HCT116 (cell line): ENCODE results near the gene RIPOR2. TPM values are rescaled to one million over a fixed set of nuclear protein-coding genes. Genes with fewer than 3 reads are reported as not detected.

Experiments
- ATAC-seq: fragments of 200-7000 bp; cut with Tn5 transposase; 2 replicates; pipeline ENCODE4 v1.9.1; 2020; ENCODE audit warnings: mild to moderate bottlenecking, moderate library complexity
- BruUV-seq: library from RNA; stranded (reverse); fragments of 400-500 nt; replicated peaks from 2 replicates; lab custom pipeline; 2021; lab: Mats Ljungman, UMichigan
- CTCF ChIA-PET: fragments of 300-600 bp; sonication (Branson Sonifier 250); formaldehyde crosslinking; loops from one replicate; lab custom pipeline; 2021; ENCODE audit warnings: antibody characterized with exemption; lab: Charles Lee
- POLR2A ChIA-PET: fragments of 300-600, 350-600 bp; sonication (Branson Sonifier 250); formaldehyde crosslinking; loops from one replicate; lab custom pipeline; 2021; ENCODE audit warnings: antibody characterized with exemption; lab: Charles Lee
- RAD21 ChIA-PET, 2 experiments: fragments of 300-600 bp; sonication (Branson Sonifier 250); formaldehyde crosslinking; loops; one replicate each; lab custom pipeline; 2023; ENCODE audit warnings: low total read pairs in 2 of 2; ENCODE audit not compliant: uncharacterized antibody in 2 of 2, unreplicated experiment in 2 of 2, low non-redundant PET in 1 of 2; lab: Charles Lee
- DNase-seq: peaks from one replicate; pipeline ENCODE4 v3.0.0-alpha.2; 2010; ENCODE audit warnings: low read depth, low spot score
- H2AFZ ChIP-seq: fragments of 200-600 bp; shearing (Covaris generic), sonication (generic); 2 replicates; pipeline ENCODE4 v1.6.1; 2017; ENCODE audit warnings: low read depth, mixed run types, mixed read lengths, antibody characterized with exemption, low read length; ENCODE audit not compliant: poor library complexity, severe bottlenecking
- H3K27ac ChIP-seq: 2 replicates; pipeline ENCODE4 v1.5.1; 2012; ENCODE audit warnings: low read depth, low read length
- H3K27me3 ChIP-seq: fragments of 200-600 bp; sonication (generic); 2 replicates; pipeline ENCODE4 v1.6.1; 2016; ENCODE audit warnings: mixed run types, low read length, mixed read lengths; ENCODE audit not compliant: insufficient read depth
- H3K36me3 ChIP-seq, 2 experiments: fragments of 200-500 bp in 1 of 2; fragments of 200-600 bp in 1 of 2; sonication (Bioruptor generic) in 1 of 2; sonication (generic) in 1 of 2; 2 replicates each; pipeline versions ENCODE4 v1.5.1 to v1.6.1; 2014 to 2016; ENCODE audit warnings: low read length in 2 of 2, inconsistent platforms in 1 of 2, mixed read lengths in 1 of 2, mixed run types in 1 of 2; ENCODE audit not compliant: insufficient read depth in 2 of 2, control insufficient read depth in 1 of 2
- H3K4me1 ChIP-seq, 2 experiments: fragments of 200-600 bp in 1 of 2; sonication (generic) in 1 of 2; 2 replicates each; pipeline versions ENCODE4 v1.5.1 to v1.6.1; 2012 to 2017; ENCODE audit warnings: low read length in 2 of 2, inconsistent platforms in 1 of 2, mild to moderate bottlenecking in 1 of 2, mixed read lengths in 1 of 2, mixed run types in 1 of 2, moderate library complexity in 1 of 2; ENCODE audit not compliant: insufficient read depth in 2 of 2, control insufficient read depth in 1 of 2
- H3K4me2 ChIP-seq: fragments of 200-600 bp; sonication (generic); 2 replicates; pipeline ENCODE4 v1.6.1; 2017; ENCODE audit warnings: mixed run types, low read length, mixed read lengths
- H3K4me3 ChIP-seq, 2 experiments: fragments of 200-600 bp in 1 of 2; sonication (generic) in 1 of 2; replicated peaks in 1 of 2; 2 replicates each; pipeline ENCODE4 v1.5.1; 2011 to 2016; ENCODE audit warnings: low read length in 2 of 2, control low read depth in 1 of 2, low read depth in 1 of 2, mild to moderate bottlenecking in 1 of 2, mixed read lengths in 1 of 2, mixed run types in 1 of 2
- H3K79me2 ChIP-seq: fragments of 200-600 bp; sonication (generic); 2 replicates; pipeline ENCODE4 v1.6.1; 2017; ENCODE audit warnings: mild to moderate bottlenecking, mixed run types, low read length, moderate library complexity, mixed read lengths; ENCODE audit not compliant: insufficient read depth
- H3K9ac ChIP-seq: fragments of 200-600 bp; sonication (generic); 2 replicates; pipeline ENCODE4 v1.6.1; 2016; ENCODE audit warnings: low read length, mixed read lengths
- H3K9me2 ChIP-seq: fragments of 200-600 bp; sonication (generic), shearing (Covaris generic); 2 replicates; pipeline ENCODE4 v1.6.1; 2017; ENCODE audit warnings: mixed run types, mild to moderate bottlenecking, moderate library complexity; ENCODE audit not compliant: insufficient read depth
- H3K9me3 ChIP-seq, 2 experiments: fragments of 200-500 bp in 1 of 2; fragments of 200-600 bp in 1 of 2; sonication (Bioruptor generic) in 1 of 2; sonication (generic) in 1 of 2; 2 replicates each; pipeline ENCODE4 v1.6.1; 2014 to 2017; ENCODE audit warnings: low read length in 2 of 2, mixed read lengths in 2 of 2, inconsistent platforms in 1 of 2, low read depth in 1 of 2, mild to moderate bottlenecking in 1 of 2, mixed run types in 1 of 2, moderate library complexity in 1 of 2; ENCODE audit not compliant: control insufficient read depth in 1 of 2, insufficient read depth in 1 of 2
- H4K20me1 ChIP-seq: fragments of 200-600 bp; sonication (generic), shearing (Covaris generic); 2 replicates; pipeline ENCODE4 v1.6.1; 2017; ENCODE audit warnings: mixed run types, mild to moderate bottlenecking, moderate library complexity; ENCODE audit not compliant: insufficient read depth
- CBX3 ChIP-seq: IDR thresholded peaks from 2 replicates; pipeline ENCODE4 v1.6.1; 2012; ENCODE audit warnings: low read depth
- ELF1 ChIP-seq: IDR thresholded peaks from 2 replicates; pipeline ENCODE4 v1.6.1; 2012; ENCODE audit warnings: low read depth, borderline replicate concordance
- EZH2phosphoT487 ChIP-seq: fragments of 200-600 bp; IDR thresholded peaks from 2 replicates; pipeline ENCODE4 v1.6.1; 2018; ENCODE audit warnings: antibody characterized with exemption, borderline replicate concordance
- FOSL1 ChIP-seq: IDR thresholded peaks from 2 replicates; pipeline ENCODE4 v1.6.1; 2012; ENCODE audit warnings: low read depth
- JUND ChIP-seq: IDR thresholded peaks from 2 replicates; pipeline ENCODE4 v1.6.1; 2012
- POLR2AphosphoS5 ChIP-seq: IDR thresholded peaks from 2 replicates; pipeline ENCODE4 v1.6.1; 2011; ENCODE audit warnings: mild to moderate bottlenecking, low read depth, low read length, moderate library complexity
- TCF7L2 ChIP-seq: IDR thresholded peaks from 2 replicates; pipeline ENCODE4 v1.7.0; 2011; ENCODE audit warnings: borderline replicate concordance, inconsistent platforms; ENCODE audit not compliant: insufficient read depth, insufficient read length; ENCODE audit errors: extremely low read depth
- YY1 ChIP-seq: IDR thresholded peaks from 2 replicates; pipeline ENCODE4 v1.6.1; 2011; ENCODE audit warnings: low read length, low read depth, moderate library complexity, mild to moderate bottlenecking; ENCODE audit not compliant: insufficient replicate concordance; ENCODE audit errors: extremely low read depth
- ZFX ChIP-seq: fragments of 450-650 bp; IDR thresholded peaks from 2 replicates; pipeline ENCODE4 v1.6.1; 2017
- ZNF274 ChIP-seq: fragments of 200-500 bp; sonication (Bioruptor generic); IDR thresholded peaks from 2 replicates; pipeline ENCODE4 v1.6.1; 2014; ENCODE audit warnings: mild to moderate bottlenecking, low read depth, low read length, inconsistent platforms
- intact Hi-C: fragments of 100-400 bp; cut with micrococcal nuclease; formaldehyde crosslinking; loops from 2 replicates; pipeline ENCODE4 v1.10.0; 2022
- total RNA-seq: library from RNA; stranded (reverse); gene quantifications from one replicate; pipeline ENCODE4 v1.2.1, GENCODE V29; 2021; ENCODE audit not compliant: unreplicated experiment
- TF ChIP-seq, protein P1 (sequence below), 3 experiments: fragments of 200-600 bp in 1 of 3; sonication (generic) in 1 of 3; IDR thresholded peaks in 2 of 3; conservative IDR thresholded peaks in 1 of 3; 2 replicates each; pipeline ENCODE4 v1.5.1; 2012 to 2017; ENCODE audit warnings: low read depth in 2 of 3, low read length in 2 of 3, antibody characterized with exemption in 1 of 3, borderline replicate concordance in 1 of 3, control low read depth in 1 of 3, mild to moderate bottlenecking in 1 of 3, mixed read lengths in 1 of 3, mixed run types in 1 of 3, moderate library complexity in 1 of 3; ENCODE audit not compliant: insufficient read depth in 1 of 3

RIPOR2 gene
- total RNA-seq, 1 experiment from 2014 or later, result 0.44 TPM

DNA sequence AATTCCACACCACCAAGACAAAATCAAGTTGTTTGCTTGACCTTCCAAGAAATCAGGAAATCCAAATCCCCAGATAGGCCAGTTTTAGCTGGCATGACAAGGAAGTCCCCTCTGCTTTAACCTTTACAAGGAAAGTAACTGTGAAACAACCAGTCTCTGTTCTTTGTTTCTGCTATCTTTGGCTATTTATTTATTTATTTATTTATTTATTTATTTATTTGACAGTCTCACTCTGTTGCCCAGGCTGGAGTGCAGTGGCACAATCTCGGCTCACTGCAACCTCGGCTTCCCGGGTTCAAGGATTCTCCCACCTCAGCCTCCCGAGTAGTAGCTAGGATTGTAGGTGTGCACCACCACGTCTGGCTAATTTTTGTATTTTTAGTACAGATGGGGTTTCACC, 175.6 kb downstream of the RIPOR2 start:
- ATAC-seq, result no peak
- POLR2A ChIA-PET, result no interaction called here
- H3K9me2 ChIP-seq, result no peaks in the 10 kb centered on the region

DNA sequence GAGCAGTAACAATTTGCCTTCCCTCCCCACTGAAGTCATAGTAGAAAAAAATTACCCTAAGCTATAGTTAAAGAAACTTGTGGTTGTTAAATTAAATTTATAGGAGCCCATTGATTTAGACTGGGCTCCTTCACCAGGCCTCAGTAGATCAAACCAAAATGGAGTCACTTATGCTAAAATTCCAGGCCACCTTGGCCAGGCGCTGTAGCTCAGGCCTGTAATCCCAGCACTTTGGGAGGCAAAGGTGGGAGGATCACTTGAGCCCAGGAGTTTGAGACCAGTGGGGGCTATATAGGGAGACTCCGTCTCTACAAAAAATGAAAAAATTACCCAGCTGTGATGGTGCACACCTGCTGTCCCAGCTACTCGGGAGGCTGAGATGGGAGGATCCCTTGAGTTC, 176.0 kb downstream of the RIPOR2 start:
- no peak for TF ChIP-seq ZNF274
- no peak for TF ChIP-seq EZH2phosphoT487
- TF ChIP-seq POLR2AphosphoS5, result no peak
- TF ChIP-seq YY1, result no peak
- TF ChIP-seq FOSL1, result no peak
- no peak for TF ChIP-seq CBX3
- H3K4me2 ChIP-seq, result no peak overlapping the region
- no peaks in the 10 kb centered on the region for H3K27me3 ChIP-seq
- intact Hi-C loops, result loop anchor here (5.0 kb wide), 1 partner anchor 57 kb away; no protein-coding TSS in a partner anchor
- POLR2A ChIA-PET, result no interaction called here
- no peaks in the 10 kb centered on the region for H3K9me2 ChIP-seq
- no peaks in the 10 kb centered on the region for H4K20me1 ChIP-seq
- H3K9ac ChIP-seq, result no peak overlapping the region
- H3K4me1 ChIP-seq, result peaks cover 0 to 7% of the 10 kb centered on the region in 2 experiments; a peak in 1 of 4 replicates
- peaks cover 0 to under 1% of the 10 kb centered on the region in 2 experiments; a peak in 1 of 4 replicates for H3K9me3 ChIP-seq
- no peak overlapping the region for H2AFZ ChIP-seq
- no peaks in the 10 kb centered on the region for H3K79me2 ChIP-seq
- RAD21 ChIA-PET, result no interaction called here
- H3K27ac ChIP-seq, result no peak overlapping the region
- ATAC-seq (no peak), DNase-seq (no peak)
- BruUV-seq, result no TSS peak
- H3K4me3 ChIP-seq, result no peak overlapping the region
- CTCF ChIA-PET, result interaction anchor here (0.9 kb wide), 1 partner anchor 16 kb away, joined by 3 read pairs; no protein-coding TSS in a partner anchor
- H3K36me3 ChIP-seq, result no peaks in the 10 kb centered on the region

More for the DNA sequence above, 175.6 kb downstream of the RIPOR2 start:
- Histone ChIP-seq H3K36me3 (no peaks in the 10 kb centered on the region), H3K9ac (no peak overlapping the region)
- no TSS peak for BruUV-seq
- no peak for DNase-seq
- TF ChIP-seq TCF7L2 (no peak), JUND (no peak), ZFX (no peak), ELF1 (no peak)
- TF ChIP-seq, protein P1, sequence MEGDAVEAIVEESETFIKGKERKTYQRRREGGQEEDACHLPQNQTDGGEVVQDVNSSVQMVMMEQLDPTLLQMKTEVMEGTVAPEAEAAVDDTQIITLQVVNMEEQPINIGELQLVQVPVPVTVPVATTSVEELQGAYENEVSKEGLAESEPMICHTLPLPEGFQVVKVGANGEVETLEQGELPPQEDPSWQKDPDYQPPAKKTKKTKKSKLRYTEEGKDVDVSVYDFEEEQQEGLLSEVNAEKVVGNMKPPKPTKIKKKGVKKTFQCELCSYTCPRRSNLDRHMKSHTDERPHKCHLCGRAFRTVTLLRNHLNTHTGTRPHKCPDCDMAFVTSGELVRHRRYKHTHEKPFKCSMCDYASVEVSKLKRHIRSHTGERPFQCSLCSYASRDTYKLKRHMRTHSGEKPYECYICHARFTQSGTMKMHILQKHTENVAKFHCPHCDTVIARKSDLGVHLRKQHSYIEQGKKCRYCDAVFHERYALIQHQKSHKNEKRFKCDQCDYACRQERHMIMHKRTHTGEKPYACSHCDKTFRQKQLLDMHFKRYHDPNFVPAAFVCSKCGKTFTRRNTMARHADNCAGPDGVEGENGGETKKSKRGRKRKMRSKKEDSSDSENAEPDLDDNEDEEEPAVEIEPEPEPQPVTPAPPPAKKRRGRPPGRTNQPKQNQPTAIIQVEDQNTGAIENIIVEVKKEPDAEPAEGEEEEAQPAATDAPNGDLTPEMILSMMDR (IDR thresholded peaks at IDR 0.05 in 2 of 3, conservative IDR thresholded peaks at IDR 0.05 in 1 of 3; ENCODE audit: borderline replicate concordance in 1 of 3, insufficient read depth in 1 of 3, low read depth in 2 of 3, low read length in 2 of 3), result no peak
- TF ChIP-seq, all 23 proteins: peak for 0
- Histone ChIP-seq H4K20me1 (no peaks in the 10 kb centered on the region), H3K4me1 (peaks cover 0 to 7% of the 10 kb centered on the region in 2 experiments; a peak in 1 of 4 replicates), H2AFZ (no peak overlapping the region), H3K79me2 (no peaks in the 10 kb centered on the region), H3K27ac (no peak overlapping the region), H3K27me3 (no peaks in the 10 kb centered on the region), H3K4me3 (no peak overlapping the region), H3K9me3 (no peaks in the 10 kb centered on the region), H3K4me2 (no peak overlapping the region)
- ChIA-PET RAD21 (no interaction called here), CTCF (interaction anchor here (1.6 kb wide), 1 partner anchor 176 kb away, joined by 3 read pairs; no protein-coding TSS in a partner anchor)
- intact Hi-C loops, result loop anchor here (5.0 kb wide), 1 partner anchor 58 kb away; no protein-coding TSS in a partner anchor
